CD14-positive monocyte (primary cell): ENCODE measurements around the gene ZAR1. TPM values are rescaled to one million over a fixed set of nuclear protein-coding genes. Genes with fewer than 3 reads are reported as not detected.
"Not testable (repeated sequence)": the region's sequence is repeated elsewhere in the genome, so short reads cannot be mapped to it uniquely, and the experiment has no call there.

Experiments
- DNase-seq, 3 donors: peaks; one replicate each; pipeline ENCODE4 v3.0.0-alpha.2; 2011 to 2022
- H2AFZ ChIP-seq: 2 replicates; pipeline ENCODE4 v1.6.0; 2012; ENCODE audit warnings: mild to moderate bottlenecking, low read depth, low read length, inconsistent platforms; ENCODE audit not compliant: insufficient read depth, poor library complexity, severe bottlenecking
- H3K27ac ChIP-seq, 2 donors: 1 replicate in 1 of 2; 2 replicates in 1 of 2; pipeline ENCODE4 v1.5.1; 2012 to 2013; ENCODE audit warnings: low read length in 2 of 2, control low read depth in 1 of 2, inconsistent platforms in 1 of 2, low read depth in 1 of 2, mild to moderate bottlenecking in 1 of 2
- H3K27me3 ChIP-seq, 2 donors: one replicate each; pipeline versions ENCODE4 v1.6.0 to v1.6.1; 2011 to 2013; ENCODE audit warnings: low read length in 2 of 2; ENCODE audit not compliant: control insufficient read depth in 2 of 2, insufficient read depth in 2 of 2
- H3K36me3 ChIP-seq, 2 donors: replicated peaks in 1 of 2; 1 replicate in 1 of 2; 2 replicates in 1 of 2; pipeline versions ENCODE4 v1.5.1 to v1.6.1; 2012 to 2013; ENCODE audit warnings: low read length in 2 of 2, control low read depth in 1 of 2, inconsistent platforms in 1 of 2, mild to moderate bottlenecking in 1 of 2; ENCODE audit not compliant: insufficient read depth in 2 of 2, control insufficient read depth in 1 of 2
- H3K4me1 ChIP-seq, 2 donors: 1 replicate in 1 of 2; 2 replicates in 1 of 2; pipeline versions ENCODE4 v1.5.1 to v1.6.1; 2012 to 2013; ENCODE audit warnings: low read length in 2 of 2, control low read depth in 1 of 2, inconsistent platforms in 1 of 2, mild to moderate bottlenecking in 1 of 2, moderate library complexity in 1 of 2; ENCODE audit not compliant: insufficient read depth in 2 of 2, control insufficient read depth in 1 of 2
- H3K4me2 ChIP-seq: replicated peaks from 2 replicates; pipeline ENCODE3; 2012; ENCODE audit warnings: low read length, moderate library complexity, mild to moderate bottlenecking; ENCODE audit not compliant: poor library complexity, severe bottlenecking; ENCODE audit errors: extremely low read depth
- H3K4me3 ChIP-seq, 3 experiments: fragments of 200-600 bp in 1 of 3; sonication (generic) in 1 of 3; replicated peaks in 1 of 3; 1 replicate in 2 of 3; 2 replicates in 1 of 3; pipeline ENCODE4 v1.5.1; 2011 to 2013; ENCODE audit warnings: low read length in 3 of 3, mild to moderate bottlenecking in 3 of 3, control low read depth in 2 of 3, low read depth in 2 of 3, inconsistent platforms in 1 of 3, moderate library complexity in 1 of 3
- H3K79me2 ChIP-seq: 2 replicates; pipeline ENCODE4 v1.6.0; 2012; ENCODE audit warnings: mild to moderate bottlenecking, control low read depth, inconsistent platforms, low read length, moderate library complexity; ENCODE audit not compliant: insufficient read depth
- H3K9ac ChIP-seq: 2 replicates; pipeline ENCODE4 v1.6.0; 2017; ENCODE audit warnings: low read length, mild to moderate bottlenecking; ENCODE audit not compliant: insufficient read depth, poor library complexity, severe bottlenecking
- H3K9me3 ChIP-seq, 2 donors: replicated peaks in 1 of 2; 1 replicate in 1 of 2; 2 replicates in 1 of 2; pipeline versions ENCODE4 v1.5.1 to v1.6.1; 2012 to 2013; ENCODE audit warnings: low read length in 2 of 2, control low read depth in 1 of 2; ENCODE audit not compliant: control insufficient read depth in 1 of 2, insufficient read depth in 1 of 2
- H4K20me1 ChIP-seq: 2 replicates; pipeline ENCODE4 v1.6.0; 2012; ENCODE audit warnings: mild to moderate bottlenecking, low read length, control low read depth, moderate library complexity; ENCODE audit not compliant: insufficient read depth
- H3K27ac Mint-ChIP-seq, 7 donors: one replicate each; pipeline ENCODE4 v1.8.0; 2020; ENCODE audit warnings: mild to moderate bottlenecking in 7 of 7, mixed read lengths in 7 of 7, moderate library complexity in 6 of 7, inconsistent platforms in 2 of 7
- H3K27me3 Mint-ChIP-seq, 3 donors: one replicate each; pipeline ENCODE4 v1.8.0; 2021 to 2022; ENCODE audit warnings: low read depth in 3 of 3, mild to moderate bottlenecking in 3 of 3, mixed read lengths in 3 of 3, moderate library complexity in 3 of 3, inconsistent platforms in 1 of 3
- H3K36me3 Mint-ChIP-seq, 2 donors: one replicate each; pipeline ENCODE4 v1.8.0; 2020; ENCODE audit warnings: mixed read lengths in 2 of 2, inconsistent platforms in 1 of 2, mild to moderate bottlenecking in 1 of 2
- H3K4me1 Mint-ChIP-seq: one replicate; pipeline ENCODE4 v1.8.0; 2020; ENCODE audit warnings: mild to moderate bottlenecking, mixed read lengths
- H3K4me3 Mint-ChIP-seq, 2 donors: one replicate each; pipeline ENCODE4 v1.8.0; 2020; ENCODE audit warnings: mild to moderate bottlenecking in 2 of 2, mixed read lengths in 2 of 2, moderate library complexity in 1 of 2
- H3K9me3 Mint-ChIP-seq, 7 donors: one replicate each; pipeline ENCODE4 v1.8.0; 2020 to 2022; ENCODE audit warnings: mixed read lengths in 7 of 7, mild to moderate bottlenecking in 6 of 7, moderate library complexity in 6 of 7, inconsistent platforms in 2 of 7
- CTCF ChIP-seq: fragments of 200-600 bp; IDR thresholded peaks from one replicate; pipeline ENCODE4 v1.8.0; 2022; ENCODE audit warnings: antibody characterized with exemption, mild to moderate bottlenecking
- WGBS: methylation state at CpG from one replicate; pipeline ENCODE4 v1.1.5; 2013; ENCODE audit warnings: missing lambda C conversion rate; ENCODE audit not compliant: insufficient coverage; 5-methylcytosine and 5-hydroxymethylcytosine counted together
- intact Hi-C, 2 donors: fragments of 100-400 bp; cut with micrococcal nuclease; formaldehyde crosslinking; loops; one replicate each; pipeline versions ENCODE4 v1.15.0 to v1.15.1; 2023
- polyA plus RNA-seq, 3 donors: library from polyadenylated mRNA; depleted of rRNA in 1 of 3; unstranded in 2 of 3; stranded (reverse) in 1 of 3; fragments of 300-500 nt in 2 of 3; fragments of >200 nt in 1 of 3; fragmentation: Illumina TruSeq in 2 of 3; gene quantifications; 1 replicate in 2 of 3; 2 replicates in 1 of 3; pipeline ENCODE4 v1.2.3, GENCODE V29; 2012 to 2021

Gene ZAR1
- polyA plus RNA-seq, 3 donors = not detected

GRCh38 chr4:48449151-48449550 lies 40.9 kb upstream of the ZAR1 start:
- Histone ChIP-seq H3K4me3 (no peak overlapping the region), H3K4me2 (no peak overlapping the region), H3K27me3 (no peaks in the 10 kb centered on the region), H3K9ac (no peak overlapping the region), H3K79me2 (no peaks in the 10 kb centered on the region), H4K20me1 (no peaks in the 10 kb centered on the region), H3K36me3 (no peaks in the 10 kb centered on the region), H2AFZ (no peak overlapping the region), H3K27ac (no peak overlapping the region), H3K4me1 (no peaks in the 10 kb centered on the region), H3K9me3 (no peaks in the 10 kb centered on the region)
- Mint-ChIP-seq H3K27me3 (peaks cover 0 to 2% (median 2%) of the 10 kb centered on the region in 3 donors), H3K9me3 (peaks cover 0 to 5% (median 0%) of the 10 kb centered on the region in 7 donors), H3K4me1 (no peaks in the 10 kb centered on the region), H3K27ac (no peak overlapping the region), H3K4me3 (no peak overlapping the region), H3K36me3 (no peaks in the 10 kb centered on the region)
- intact Hi-C loops = no loop called here
- WGBS = 100% methylated on average over 4 of the region's 10 CpGs
- no peak for DNase-seq
- no peak for TF ChIP-seq CTCF

DNA sequence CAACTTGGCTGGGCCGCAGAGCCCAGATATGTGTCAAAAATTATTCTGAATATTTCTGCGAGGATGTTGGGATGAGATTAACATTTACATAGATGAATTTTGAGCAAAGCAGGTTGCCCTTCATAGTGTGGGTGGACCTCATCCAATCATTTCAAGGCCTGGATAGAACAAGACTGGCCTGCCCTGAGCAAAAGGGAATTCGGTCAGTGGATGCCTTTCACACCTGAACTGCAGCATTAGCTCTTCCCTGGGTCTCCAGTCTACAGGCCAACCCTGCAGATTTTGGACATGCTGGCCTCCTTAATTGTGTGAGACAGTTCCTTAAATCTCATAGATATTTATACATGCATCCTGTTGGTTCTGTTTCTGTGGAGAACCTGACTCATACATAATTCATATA lies 39.3 kb upstream of the ZAR1 start:
- Histone ChIP-seq H3K4me2 (no peak overlapping the region), H3K4me1 (no peaks in the 10 kb centered on the region), H4K20me1 (no peaks in the 10 kb centered on the region), H2AFZ (no peak overlapping the region), H3K27me3 (no peaks in the 10 kb centered on the region), H3K27ac (no peak overlapping the region), H3K4me3 (no peak overlapping the region), H3K79me2 (no peaks in the 10 kb centered on the region), H3K9ac (no peak overlapping the region), H3K9me3 (no peaks in the 10 kb centered on the region), H3K36me3 (no peaks in the 10 kb centered on the region)
- Mint-ChIP-seq H3K4me1 (no peaks in the 10 kb centered on the region), H3K27me3 (peaks cover 0 to 4% (median 2%) of the 10 kb centered on the region in 3 donors), H3K36me3 (no peaks in the 10 kb centered on the region), H3K9me3 (peaks cover 0 to 6% (median 0%) of the 10 kb centered on the region in 7 donors), H3K4me3 (no peak overlapping the region), H3K27ac (no peak overlapping the region)
- 100% methylated on average over 1 of the region's 3 CpGs for WGBS
- no peak for DNase-seq
- TF ChIP-seq CTCF = no peak
- intact Hi-C loops = no loop called here

GRCh38 chr4:48451656-48452055 lies 38.4 kb upstream of the ZAR1 start:
- intact Hi-C loops, H3K4me3 Mint-ChIP-seq: not testable (repeated sequence)
- WGBS = 80% methylated on average over 1 of the region's 3 CpGs

More at GRCh38 chr4:48451656-48452055, 38.4 kb upstream of the ZAR1 start:
- H3K9me3 Mint-ChIP-seq, H2AFZ ChIP-seq, H3K4me3 ChIP-seq, H3K9me3 ChIP-seq, H3K79me2 ChIP-seq, H3K4me1 ChIP-seq, H3K27me3 ChIP-seq, H3K36me3 Mint-ChIP-seq, H3K36me3 ChIP-seq, H3K27me3 Mint-ChIP-seq, H3K27ac ChIP-seq, H3K27ac Mint-ChIP-seq, H4K20me1 ChIP-seq, H3K9ac ChIP-seq, H3K4me2 ChIP-seq, DNase-seq, H3K4me1 Mint-ChIP-seq: not testable (repeated sequence)
